GM12801 (cell line): ENCODE results near the gene WIPI1.

Source experiments
- CTCF ChIP-seq: IDR thresholded peaks from one replicate; pipeline ENCODE4 v1.5.1; 2011; ENCODE audit warnings: control low read depth; ENCODE audit not compliant: insufficient read length; ENCODE audit errors: extremely low read depth

The WIPI1 gene

GRCh38 chr17:68383443-68384321 is 73.6 kb downstream of the WIPI1 start:
- no peak for TF ChIP-seq CTCF

GRCh38 chr17:68383120-68383442 is 74.2 kb downstream of the WIPI1 start:
- no peak for TF ChIP-seq CTCF

GRCh38 chr17:68382582-68383085 is 74.7 kb downstream of the WIPI1 start:
- TF ChIP-seq CTCF: no peak

GRCh38 chr17:68381076-68381900 is 76.0 kb downstream of the WIPI1 start:
- TF ChIP-seq CTCF: no peak

GRCh38 chr17:68379692-68380677 is 77.3 kb downstream of the WIPI1 start:
- TF ChIP-seq CTCF: no peak

GRCh38 chr17:68379177-68379510 is 78.2 kb downstream of the WIPI1 start:
- no peak for TF ChIP-seq CTCF
